OCI-LY7 (cell line): Measurements from ENCODE around the gene PADI4. TPM values are rescaled to one million over a fixed set of nuclear protein-coding genes. Genes with fewer than 3 reads are reported as not detected.

ENCODE experiments used
- BruUV-seq: library from RNA; stranded (reverse); fragments of 400-500 nt; replicated peaks from 2 replicates; lab custom pipeline; 2021; lab: Mats Ljungman, UMichigan
- CTCF ChIA-PET: fragments of 300-600 bp; sonication (Branson Sonifier 250); formaldehyde crosslinking; loops from one replicate; lab custom pipeline; 2022; ENCODE audit warnings: antibody characterized with exemption; ENCODE audit not compliant: unreplicated experiment; lab: Charles Lee
- POLR2A ChIA-PET: fragments of 300-600 bp; sonication (Branson Sonifier 250); formaldehyde crosslinking; loops from one replicate; lab custom pipeline; 2022; ENCODE audit warnings: antibody characterized with exemption; lab: Charles Lee
- DNase-seq: peaks from one replicate; pipeline ENCODE4 v3.0.0-alpha.2; 2015; ENCODE audit warnings: low spot score
- H2AFZ ChIP-seq: fragments of 200-600 bp; sonication (generic), shearing (Covaris generic); 2 replicates; pipeline ENCODE4 v1.6.1; 2014; ENCODE audit warnings: mild to moderate bottlenecking, antibody characterized with exemption, low read length, moderate library complexity
- H3K27ac ChIP-seq: fragments of 200-600 bp; sonication (generic); 2 replicates; pipeline ENCODE4 v1.5.1; 2014; ENCODE audit warnings: mixed run types, low read depth, mild to moderate bottlenecking, moderate library complexity, low read length, inconsistent platforms; ENCODE audit not compliant: poor library complexity, severe bottlenecking
- H3K36me3 ChIP-seq: fragments of 200-600 bp; sonication (generic); 2 replicates; pipeline ENCODE4 v1.6.1; 2014; ENCODE audit warnings: mild to moderate bottlenecking, antibody characterized with exemption, low read length, moderate library complexity, mixed read lengths; ENCODE audit not compliant: insufficient read depth
- H3K4me1 ChIP-seq: fragments of 200-600 bp; sonication (generic); 2 replicates; pipeline ENCODE4 v1.5.1; 2014; ENCODE audit warnings: mild to moderate bottlenecking, low read length; ENCODE audit not compliant: insufficient read depth, poor library complexity, severe bottlenecking
- H3K4me2 ChIP-seq: fragments of 200-600 bp; sonication (generic); 2 replicates; pipeline ENCODE4 v1.6.1; 2014; ENCODE audit warnings: mild to moderate bottlenecking, low read length
- H3K4me3 ChIP-seq: fragments of 200-600 bp; sonication (generic); 2 replicates; pipeline ENCODE4 v1.5.1; 2014; ENCODE audit warnings: mild to moderate bottlenecking, low read depth, low read length; ENCODE audit not compliant: poor library complexity, severe bottlenecking
- H3K79me2 ChIP-seq: fragments of 200-600 bp; sonication (generic); 2 replicates; pipeline ENCODE4 v1.6.1; 2016; ENCODE audit warnings: low read depth, mild to moderate bottlenecking, low read length, moderate library complexity, mixed read lengths; ENCODE audit not compliant: insufficient read depth
- H3K9me2 ChIP-seq: fragments of 200-600 bp; sonication (generic); 2 replicates; pipeline ENCODE4 v1.6.1; 2016; ENCODE audit warnings: mild to moderate bottlenecking, low read length, mixed read lengths; ENCODE audit not compliant: insufficient read depth
- H3K9me3 ChIP-seq: fragments of 200-600 bp; sonication (generic); 2 replicates; pipeline ENCODE4 v1.6.1; 2014; ENCODE audit warnings: mild to moderate bottlenecking, mixed run types, low read length, mixed read lengths
- H4K20me1 ChIP-seq: fragments of 200-600 bp; sonication (generic); 2 replicates; pipeline ENCODE4 v1.6.1; 2014; ENCODE audit warnings: mild to moderate bottlenecking, antibody characterized with exemption, low read length, moderate library complexity, mixed read lengths; ENCODE audit not compliant: insufficient read depth
- CTCF ChIP-seq: fragments of 200-600 bp; sonication (generic); conservative IDR thresholded peaks from 2 replicates; pipeline ENCODE4 v1.5.1; 2014; ENCODE audit warnings: mild to moderate bottlenecking, antibody characterized with exemption, low read length, moderate library complexity, mixed read lengths
- EZH2phosphoT487 ChIP-seq: fragments of 200-600 bp; sonication (generic); IDR thresholded peaks from 2 replicates; pipeline ENCODE4 v1.6.1; 2018; ENCODE audit warnings: low read depth, borderline replicate concordance, mild to moderate bottlenecking, mixed run types, antibody characterized with exemption, low read length, moderate library complexity, mixed read lengths
- intact Hi-C: fragments of 100-400 bp; cut with micrococcal nuclease; formaldehyde crosslinking; loops from one replicate; pipeline ENCODE4 v1.10.0; 2022; ENCODE audit not compliant: unreplicated experiment
- total RNA-seq, 2 experiments: library from RNA; depleted of rRNA in 1 of 2; stranded (reverse); fragments of >200 nt in 1 of 2; shearing (Covaris generic) in 1 of 2; gene quantifications; 2 replicates each; pipeline ENCODE4 v1.2.3, GENCODE V29; 2014 to 2022

PADI4 gene
- total RNA-seq, 2 experiments from 2014 or later, result 0.19 TPM; not detected in 1

DNA sequence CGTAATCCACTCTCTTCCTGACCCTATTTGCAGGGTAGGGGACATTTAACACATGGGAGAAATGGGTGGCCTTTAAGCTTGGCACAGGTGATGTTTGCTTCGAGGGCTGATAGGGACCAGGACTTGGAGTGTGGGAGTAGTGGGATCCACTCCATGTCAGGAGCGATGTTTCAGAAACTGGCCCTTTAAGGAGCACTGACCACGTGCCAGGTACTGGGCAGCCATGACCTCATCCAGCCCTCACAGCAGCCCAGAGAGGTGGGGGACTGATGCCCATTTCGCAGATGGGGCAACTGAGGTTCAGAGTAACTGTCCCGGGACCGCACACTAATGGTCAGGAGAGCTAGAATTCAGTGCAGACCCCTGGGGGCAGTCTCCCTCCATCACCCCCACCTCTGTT is 47.7 kb upstream of the PADI4 start:
- TF ChIP-seq CTCF (no peak), EZH2phosphoT487 (no peak)
- H3K4me2 ChIP-seq, result no peak overlapping the region
- no peak overlapping the region for H2AFZ ChIP-seq
- no peak overlapping the region for H3K4me3 ChIP-seq
- no peaks in the 10 kb centered on the region for H3K9me3 ChIP-seq
- no peaks in the 10 kb centered on the region for H4K20me1 ChIP-seq
- no peaks in the 10 kb centered on the region for H3K4me1 ChIP-seq
- BruUV-seq, result no TSS peak
- H3K36me3 ChIP-seq, result no peaks in the 10 kb centered on the region
- H3K27ac ChIP-seq, result no peak overlapping the region
- ChIA-PET CTCF (no interaction called here), POLR2A (no interaction called here)
- intact Hi-C loops, result no loop called here
- DNase-seq, result no peak
- no peaks in the 10 kb centered on the region for H3K79me2 ChIP-seq
- H3K9me2 ChIP-seq, result no peaks in the 10 kb centered on the region

DNA sequence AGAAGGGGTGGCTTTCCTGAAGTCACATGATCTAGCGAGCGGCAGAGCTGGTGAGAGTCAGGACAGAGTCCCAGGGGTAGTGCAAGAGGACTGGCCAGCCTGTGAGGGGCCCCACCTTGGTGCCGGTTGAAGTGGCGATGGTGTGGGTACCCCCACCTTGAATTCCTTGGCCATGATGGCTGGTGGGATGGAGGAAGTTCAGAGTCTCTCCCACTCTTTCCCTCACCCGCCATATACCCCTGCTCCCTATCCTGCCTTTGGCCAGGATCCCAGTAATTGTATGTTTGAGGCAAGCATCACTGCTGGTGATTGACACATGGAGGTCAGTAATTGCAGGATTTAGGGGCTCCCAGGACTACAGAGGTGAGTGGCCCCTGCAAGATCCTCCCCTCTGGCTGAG is 47.3 kb upstream of the PADI4 start:
- H3K4me1 ChIP-seq, result no peaks in the 10 kb centered on the region
- no peak overlapping the region for H3K4me2 ChIP-seq
- BruUV-seq, result no TSS peak
- H2AFZ ChIP-seq, result no peak overlapping the region
- no peak for DNase-seq
- no peaks in the 10 kb centered on the region for H3K36me3 ChIP-seq
- H3K9me2 ChIP-seq, result no peaks in the 10 kb centered on the region
- H3K9me3 ChIP-seq, result no peaks in the 10 kb centered on the region
- no peak for TF ChIP-seq CTCF
- TF ChIP-seq EZH2phosphoT487, result no peak
- H3K4me3 ChIP-seq, result no peak overlapping the region
- no peaks in the 10 kb centered on the region for H4K20me1 ChIP-seq
- POLR2A ChIA-PET, result no interaction called here
- no peaks in the 10 kb centered on the region for H3K79me2 ChIP-seq
- no peak overlapping the region for H3K27ac ChIP-seq
- CTCF ChIA-PET, result no interaction called here
- intact Hi-C loops, result no loop called here

GRCh38 chr1:17263936-17264335 is 44.1 kb upstream of the PADI4 start:
- intact Hi-C loops, result no loop called here
- H4K20me1 ChIP-seq, result no peaks in the 10 kb centered on the region
- POLR2A ChIA-PET, result no interaction called here

More at GRCh38 chr1:17263936-17264335, 44.1 kb upstream of the PADI4 start:
- no peaks in the 10 kb centered on the region for H3K9me2 ChIP-seq
- DNase-seq, result no peak
- no peak overlapping the region for H3K4me2 ChIP-seq
- CTCF ChIA-PET, result no interaction called here
- no TSS peak for BruUV-seq
- H2AFZ ChIP-seq, result no peak overlapping the region
- H3K27ac ChIP-seq, result no peak overlapping the region
- H3K9me3 ChIP-seq, result no peaks in the 10 kb centered on the region
- H3K4me3 ChIP-seq, result no peak overlapping the region
- H3K36me3 ChIP-seq, result no peaks in the 10 kb centered on the region
- H3K4me1 ChIP-seq, result no peaks in the 10 kb centered on the region
- no peak for TF ChIP-seq EZH2phosphoT487
- no peak for TF ChIP-seq CTCF
- no peaks in the 10 kb centered on the region for H3K79me2 ChIP-seq
